Hematopoietic multipotent progenitor cell treated with erythropoietin and hydrocortisone succinate and interleukin-3 and kit ligand, for 17 days (in vitro differentiated cells): Measurements from ENCODE around the gene SYCP2.
"Not testable (repeated sequence)": the region's sequence is repeated elsewhere in the genome, so short reads cannot be mapped to it uniquely, and the experiment has no call there.

Experiments
- DNase-seq: peaks from one replicate; pipeline ENCODE4 v3.0.0-alpha.2; 2015; ENCODE audit warnings: low spot score

SYCP2 gene

GRCh38 chr20:59908855-59909254 lies 24.6 kb downstream of the SYCP2 start:
- DNase-seq, result no peak

- no peak for DNase-seq
Observed at GRCh38 chr20:59903621-59904020, 29.8 kb downstream of the SYCP2 start.

GRCh38 chr20:59902470-59902869 lies 31.0 kb downstream of the SYCP2 start:
- no peak for DNase-seq

- no peak for DNase-seq
Observed at GRCh38 chr20:59895908-59896307, 37.5 kb downstream of the SYCP2 start.

GRCh38 chr20:59891581-59891980 lies 41.9 kb downstream of the SYCP2 start:
- DNase-seq, result no peak

GRCh38 chr20:59890035-59890434 lies 43.4 kb downstream of the SYCP2 start:
- not testable (repeated sequence) for DNase-seq

- DNase-seq, result no peak
Observed at GRCh38 chr20:59888050-59888449, 45.4 kb downstream of the SYCP2 start.

- DNase-seq, result no peak
Observed at GRCh38 chr20:59884494-59884893, 48.9 kb downstream of the SYCP2 start.

- no peak for DNase-seq
Observed at GRCh38 chr20:59880198-59880597, 53.2 kb downstream of the SYCP2 start.

GRCh38 chr20:59873409-59873808 lies 60.0 kb downstream of the SYCP2 start:
- DNase-seq, result no peak

GRCh38 chr20:59871096-59871495 lies 62.3 kb downstream of the SYCP2 start:
- no peak for DNase-seq

- DNase-seq, result no peak
Observed at GRCh38 chr20:59866338-59866737, 67.1 kb downstream of the SYCP2 start.

GRCh38 chr20:59864726-59865125 lies 68.7 kb downstream of the SYCP2 start:
- no peak for DNase-seq

- no peak for DNase-seq
Observed at GRCh38 chr20:59863058-59863457, 70.4 kb downstream of the SYCP2 start.

- no peak for DNase-seq
Observed at GRCh38 chr20:59861401-59861800, 72.0 kb downstream of the SYCP2 start.

- DNase-seq, result no peak
Observed at GRCh38 chr20:59858425-59858824, 75.0 kb downstream of the SYCP2 start.

- no peak for DNase-seq
Observed at GRCh38 chr20:59857966-59858365, 75.5 kb downstream of the SYCP2 start.

- DNase-seq, result not testable (repeated sequence)
Observed at GRCh38 chr20:59856941-59857340, 76.5 kb downstream of the SYCP2 start.

GRCh38 chr20:59856526-59856925 lies 76.9 kb downstream of the SYCP2 start:
- DNase-seq, result not testable (repeated sequence)

GRCh38 chr20:59850018-59850641 lies 83.3 kb downstream of the SYCP2 start:
- DNase-seq, result no peak

- DNase-seq, result no peak
Observed at GRCh38 chr20:59848182-59848581, 85.3 kb downstream of the SYCP2 start.

- DNase-seq, result no peak
Observed at GRCh38 chr20:59845472-59845871, 88.0 kb downstream of the SYCP2 start.

- no peak for DNase-seq
Observed at GRCh38 chr20:59839400-59839799, 94.0 kb downstream of the SYCP2 start.

- DNase-seq, result no peak
Observed at GRCh38 chr20:59837623-59838394, 95.6 kb downstream of the SYCP2 start.
